Raji (cell line): ENCODE measurements around the gene PNMA8B.

Experiments
- POLR2A ChIP-seq: IDR thresholded peaks from 2 replicates; pipeline ENCODE4 v1.6.1; 2011; ENCODE audit warnings: low read depth, low read length, control low read depth; ENCODE audit not compliant: insufficient read depth

PNMA8B gene

GRCh38 chr19:46495786-46496099 lies at the start of gene PNMA8B:
TSS of gene PNMA8B (minus strand) at chr19:46495867. CDS start at chr19:46495465, 402 bp downstream.
- no peak for TF ChIP-seq POLR2A

DNA sequence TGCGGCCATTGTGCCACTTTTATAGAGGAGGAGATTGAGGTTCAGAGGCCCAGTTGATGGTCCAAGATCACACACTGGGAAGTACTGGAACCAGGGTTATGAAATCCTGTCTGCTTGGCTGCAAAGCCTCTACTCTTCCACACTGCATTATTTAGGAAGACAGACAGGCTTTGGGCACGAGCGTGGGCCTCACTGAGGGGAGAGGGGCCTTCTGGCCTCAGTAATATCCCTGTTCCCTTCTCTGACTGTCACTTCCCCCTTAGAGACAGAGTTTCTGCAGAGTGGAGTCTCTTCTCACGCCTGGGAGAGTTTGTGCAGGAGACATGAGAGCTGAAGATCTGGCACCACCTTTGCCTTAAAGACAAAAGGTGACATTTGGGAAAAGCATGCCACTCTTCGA lies 49.0 kb upstream of the PNMA8B start:
- TF ChIP-seq POLR2A: no peak

DNA sequence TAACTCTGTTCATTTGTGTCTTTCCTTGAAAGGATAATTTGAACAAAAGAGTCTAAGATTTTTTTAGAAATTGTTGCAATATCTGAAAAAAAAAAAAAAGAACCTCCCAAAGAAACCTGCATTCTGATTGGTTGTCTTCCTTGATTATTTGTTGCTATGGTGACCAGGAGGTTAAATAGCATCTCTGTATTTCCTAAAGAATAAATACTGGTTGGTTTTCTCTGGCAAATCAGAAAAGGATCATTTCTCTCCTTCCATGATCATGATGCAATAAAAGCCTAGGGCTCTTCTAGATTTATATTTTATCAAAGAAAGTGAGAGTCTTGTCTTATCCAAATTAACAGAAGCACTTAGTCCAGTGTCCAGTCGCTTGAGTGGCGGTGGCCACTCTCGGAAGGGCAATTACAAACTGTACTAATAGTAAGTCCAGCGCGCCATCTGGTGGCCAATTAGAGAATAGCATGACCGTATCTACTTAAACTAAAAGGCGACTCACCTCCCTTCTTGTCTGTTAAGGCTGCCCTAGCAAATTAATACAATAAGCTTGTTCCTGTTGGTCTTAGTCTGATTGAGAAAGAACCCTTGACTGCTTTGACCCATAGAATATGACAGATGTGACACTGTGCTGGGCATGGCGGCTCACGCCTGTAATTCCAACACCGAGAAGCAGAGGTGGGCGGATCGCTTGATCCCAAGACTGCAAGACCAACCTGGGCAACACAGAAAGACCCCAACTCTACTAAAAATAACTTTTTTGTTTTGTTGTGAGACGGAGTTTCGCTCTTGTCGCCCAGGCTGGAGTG lies 47.0 kb upstream of the PNMA8B start:
- no peak for TF ChIP-seq POLR2A

GRCh38 chr19:46537136-46538097 lies 41.8 kb upstream of the PNMA8B start:
- no peak for TF ChIP-seq POLR2A

DNA sequence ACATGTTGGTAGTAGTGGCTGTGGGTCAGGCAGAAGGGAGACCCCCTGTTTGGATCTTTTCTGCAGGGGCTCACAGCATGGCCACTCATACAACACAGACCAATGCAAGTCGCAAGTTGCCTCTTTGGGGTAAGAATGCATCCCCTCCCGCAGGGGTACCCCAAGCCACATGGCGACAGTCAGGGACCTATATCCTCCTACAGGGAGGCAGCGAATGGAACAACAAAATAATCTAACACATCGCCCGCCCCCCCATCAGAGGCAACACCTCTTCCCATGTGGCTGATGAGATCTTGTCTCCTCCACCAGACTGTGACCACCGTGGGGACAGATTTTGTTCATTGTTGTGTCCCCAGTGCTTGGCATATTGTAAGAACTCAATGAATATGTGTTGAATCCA lies 40.7 kb upstream of the PNMA8B start:
- TF ChIP-seq POLR2A: no peak

- TF ChIP-seq POLR2A: no peak
Observed at GRCh38 chr19:46533621-46534081, 38.0 kb upstream of the PNMA8B start.

GRCh38 chr19:46533078-46533620 lies 37.5 kb upstream of the PNMA8B start:
- no peak for TF ChIP-seq POLR2A

- TF ChIP-seq POLR2A: no peak
Observed at GRCh38 chr19:46530636-46531035, 35.0 kb upstream of the PNMA8B start.

- no peak for TF ChIP-seq POLR2A
Observed at GRCh38 chr19:46529622-46530451, 34.2 kb upstream of the PNMA8B start.

GRCh38 chr19:46528601-46529590 lies 33.2 kb upstream of the PNMA8B start:
- no peak for TF ChIP-seq POLR2A

DNA sequence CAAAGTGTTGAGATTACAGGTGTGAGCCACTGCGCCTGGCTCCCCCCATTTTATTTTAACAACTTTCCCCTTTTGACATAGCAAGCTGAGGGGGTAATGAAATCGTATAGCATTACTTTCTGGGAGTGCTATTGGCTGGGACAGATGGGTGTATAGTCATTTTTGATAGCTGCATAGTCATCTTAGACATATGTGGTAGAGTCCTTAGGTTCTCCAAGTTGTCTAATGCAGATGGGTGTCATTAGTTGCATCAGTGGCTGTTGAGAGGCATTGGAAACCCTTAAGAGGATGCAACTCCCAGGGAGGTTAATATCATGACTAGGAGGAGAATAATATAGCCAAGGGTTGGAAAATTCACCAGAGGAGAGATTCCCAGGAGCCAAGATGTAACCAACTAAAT lies 28.6 kb upstream of the PNMA8B start:
- no peak for TF ChIP-seq POLR2A

GRCh38 chr19:46521241-46521868 lies 25.7 kb upstream of the PNMA8B start:
- TF ChIP-seq POLR2A: no peak

GRCh38 chr19:46520616-46521015 lies 24.9 kb upstream of the PNMA8B start:
- TF ChIP-seq POLR2A: no peak

GRCh38 chr19:46517471-46517870 lies 21.8 kb upstream of the PNMA8B start:
- TF ChIP-seq POLR2A: no peak

GRCh38 chr19:46515879-46516350 lies 20.2 kb upstream of the PNMA8B start:
- no peak for TF ChIP-seq POLR2A
